Amygdala (tissue), 56 donors: ENCODE measurements around the gene MYCN.

ENCODE experiments used
- DNase-seq, 56 donors: peaks; one replicate each; lab custom pipeline; 2025; lab: John Stamatoyannopoulos, UW

The MYCN gene

DNA sequence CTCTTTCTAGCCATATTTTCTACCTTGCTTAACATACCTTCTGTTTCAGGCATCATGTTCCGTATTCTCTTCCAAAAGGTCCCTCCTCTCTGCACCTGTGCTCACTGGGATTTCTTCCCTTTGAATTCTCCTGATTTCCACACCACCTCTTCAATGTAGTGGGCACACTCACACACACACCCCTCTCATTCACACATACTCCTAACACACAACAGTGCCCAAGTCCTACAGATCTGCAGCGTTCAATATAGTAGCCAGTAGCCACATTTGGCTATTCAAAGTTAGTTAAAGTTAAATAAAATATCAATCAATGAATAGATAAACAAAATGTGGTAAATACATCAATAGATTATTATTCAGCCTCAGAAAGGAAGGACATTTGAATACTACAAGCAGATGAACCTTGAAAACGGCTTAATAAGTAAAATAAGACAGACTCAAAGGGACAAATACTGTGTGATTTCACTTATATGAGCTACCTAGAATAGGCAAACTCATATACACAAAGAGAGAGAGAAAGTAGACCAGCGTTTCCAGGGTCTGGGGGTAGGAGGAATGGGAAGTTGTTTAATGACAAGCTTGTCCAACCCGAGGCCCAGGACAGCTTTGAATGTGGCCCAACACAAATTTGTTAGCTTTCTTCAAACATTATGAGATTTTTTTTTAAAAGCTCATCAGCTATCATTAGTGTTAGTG is 34.4 kb downstream of the MYCN start:
- no peak for DNase-seq

DNA sequence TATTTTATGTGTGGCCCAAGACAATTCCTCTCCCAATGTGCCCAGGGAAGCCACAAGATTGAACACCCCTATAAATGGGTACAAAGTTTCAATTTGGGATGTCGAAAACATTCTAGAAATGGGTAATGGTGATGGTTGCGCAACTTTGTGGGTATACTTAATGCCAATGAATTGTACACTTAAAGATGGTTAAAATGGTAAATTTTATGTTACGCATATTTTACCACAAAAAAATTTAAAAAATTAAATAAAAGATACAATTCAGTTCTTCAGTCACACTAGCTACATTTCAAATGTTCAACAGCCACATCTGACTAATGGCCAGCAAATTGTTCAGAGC is 34.9 kb downstream of the MYCN start:
- DNase-seq, result no peak

DNA sequence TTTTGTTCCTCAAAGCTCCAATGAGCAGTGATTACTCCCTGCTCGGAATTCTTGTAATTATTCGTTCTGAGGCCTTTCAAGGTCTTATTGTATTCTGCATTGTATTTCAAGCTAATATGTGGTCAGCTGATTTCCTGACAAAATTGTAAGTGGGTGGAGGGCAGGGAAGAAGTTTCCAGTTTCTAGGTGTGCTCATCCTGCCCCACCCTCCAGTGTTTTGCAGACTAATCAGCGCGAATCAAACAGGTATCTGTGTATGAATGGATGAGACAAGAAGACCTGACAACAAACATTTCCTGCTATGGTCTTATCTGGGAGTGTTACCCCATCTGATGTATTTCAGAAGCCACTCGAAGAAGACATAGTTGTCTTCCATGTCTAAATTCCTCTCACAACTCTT is 35.3 kb downstream of the MYCN start:
- no peak for DNase-seq

DNA sequence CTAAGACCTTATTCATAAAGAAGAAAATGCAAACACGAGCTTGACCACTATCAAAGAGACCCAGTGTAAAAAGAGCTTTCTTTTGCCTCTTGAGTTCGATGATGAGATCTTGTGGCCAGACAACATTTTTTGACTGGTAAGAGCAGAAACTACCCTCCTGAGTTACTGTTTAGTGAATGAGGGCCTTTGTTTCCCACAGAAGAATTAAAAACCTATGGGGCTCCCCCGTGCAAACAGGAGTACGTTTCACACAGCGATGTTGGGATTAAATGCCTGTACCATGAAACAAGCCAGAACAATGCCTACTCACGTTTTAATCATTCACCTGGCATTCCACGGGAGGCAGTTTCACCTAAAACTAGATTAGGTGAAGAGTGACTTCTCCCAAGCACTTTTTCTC is 36.0 kb downstream of the MYCN start:
- no peak for DNase-seq

DNA sequence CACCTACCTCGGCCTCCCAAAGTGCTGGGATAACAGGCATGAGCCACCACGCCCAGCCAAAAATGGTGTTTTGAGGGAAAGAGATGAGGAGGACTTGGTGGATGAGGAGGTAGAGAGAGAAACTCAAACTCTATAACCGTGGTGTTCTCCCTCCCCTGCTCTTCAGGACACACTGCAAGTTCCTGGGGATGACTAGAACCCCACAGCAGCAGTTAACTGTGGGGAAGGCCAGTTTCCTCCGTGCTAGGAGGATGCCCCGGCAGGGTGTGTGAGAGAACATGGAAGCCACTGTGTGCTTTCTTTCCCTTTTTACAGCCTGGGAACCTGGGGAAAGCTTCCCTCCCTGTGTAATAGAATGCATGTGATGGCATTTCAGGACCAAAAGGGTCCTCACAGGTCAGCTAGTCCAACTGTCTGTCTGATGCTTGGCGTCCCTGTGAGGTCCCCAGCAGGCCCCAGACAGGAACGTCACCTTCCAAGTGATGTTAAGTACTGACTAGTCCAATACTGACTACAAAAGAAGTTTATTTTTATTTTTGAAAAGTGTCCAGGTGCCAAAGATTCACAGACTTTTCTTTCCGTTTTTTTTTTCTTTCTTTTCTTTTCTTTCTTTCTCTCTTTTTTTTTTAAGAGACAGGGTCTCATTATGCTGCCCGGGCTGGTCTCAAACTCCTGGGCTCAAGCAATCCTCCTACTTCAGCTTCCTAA is 38.9 kb downstream of the MYCN start:
- DNase-seq, result no peak

DNA sequence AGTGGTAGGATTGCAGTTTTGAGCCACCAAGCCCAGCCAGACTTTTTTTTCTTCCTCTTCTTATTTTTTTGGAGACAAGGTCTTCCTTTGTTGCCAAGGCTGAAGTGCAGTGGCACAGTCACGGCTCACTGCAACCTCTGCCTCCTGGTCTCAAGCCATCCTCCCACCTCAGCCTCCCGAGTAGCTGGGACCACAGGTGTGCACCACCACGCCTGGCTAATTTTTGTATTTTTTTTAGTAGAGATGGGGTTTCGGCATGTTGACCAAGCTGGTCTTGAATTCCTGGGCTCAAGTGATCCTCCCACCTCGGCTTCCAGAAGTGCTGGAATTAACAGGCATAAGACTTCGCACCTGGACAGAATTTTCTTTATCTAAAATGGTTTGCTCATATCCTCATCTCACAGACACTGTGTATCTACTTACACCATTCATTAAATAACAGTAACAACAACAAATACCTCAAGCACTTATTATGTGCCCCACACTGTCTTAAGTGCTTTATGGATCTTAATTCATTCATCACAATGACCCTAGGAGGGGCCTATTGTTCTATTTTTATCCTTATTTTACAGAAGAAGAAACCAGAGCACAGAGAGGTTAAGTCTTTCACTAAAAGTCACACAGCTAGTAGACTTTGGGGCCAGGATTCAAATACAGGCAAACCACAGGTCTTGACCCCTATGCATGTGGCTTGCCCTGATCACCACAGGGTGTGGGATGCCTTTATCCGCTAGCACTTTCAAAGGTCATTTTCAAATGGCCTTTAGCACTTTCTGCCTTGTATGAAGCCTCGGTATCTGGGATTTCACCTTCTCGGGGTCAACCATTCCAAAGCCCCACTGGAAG is 39.6 kb downstream of the MYCN start:
- DNase-seq, result no peak

DNA sequence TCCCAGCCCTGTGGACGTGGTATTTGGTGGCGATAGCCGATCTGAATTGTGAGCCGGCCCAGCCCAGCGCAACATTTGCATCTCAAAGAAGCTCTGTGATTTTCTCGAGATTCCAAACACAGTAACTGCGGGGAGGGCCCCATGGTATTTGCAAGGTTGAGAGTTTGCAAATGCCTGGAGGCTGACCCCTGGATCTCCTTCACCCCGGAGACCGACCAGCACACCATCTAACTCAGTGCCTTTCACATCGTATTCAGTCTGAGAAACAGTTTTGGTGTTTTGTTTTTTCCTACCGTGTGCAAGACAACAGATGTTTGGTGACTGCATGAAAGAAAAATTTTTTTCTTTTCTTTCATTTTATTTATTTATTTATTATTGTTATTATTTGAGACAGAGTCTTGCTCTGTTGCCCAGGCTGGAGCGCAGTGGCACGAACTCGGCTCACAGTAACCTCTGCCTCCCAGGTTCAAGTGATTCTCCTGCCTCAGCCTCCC is 40.3 kb downstream of the MYCN start:
- no peak for DNase-seq

DNA sequence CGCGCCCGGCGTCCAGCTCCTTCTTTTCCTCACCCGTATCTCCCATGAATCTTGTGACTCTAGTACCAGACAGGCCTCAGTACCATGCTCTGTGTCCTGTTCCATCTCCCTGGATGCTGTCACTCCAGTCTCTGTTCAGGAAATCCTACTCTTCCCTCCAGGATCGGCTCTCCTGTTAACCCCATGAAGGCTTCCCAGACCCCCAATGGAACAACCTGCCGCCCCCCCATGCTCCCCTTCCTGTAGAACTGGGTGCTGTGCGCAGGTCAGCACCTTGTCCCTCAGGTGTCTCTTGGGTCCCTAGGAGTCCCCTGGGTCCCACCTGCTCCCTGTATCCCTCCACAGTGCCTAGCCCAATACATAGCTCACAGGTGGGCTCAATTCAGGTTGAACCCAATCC is 41.3 kb downstream of the MYCN start:
- no peak for DNase-seq

DNA sequence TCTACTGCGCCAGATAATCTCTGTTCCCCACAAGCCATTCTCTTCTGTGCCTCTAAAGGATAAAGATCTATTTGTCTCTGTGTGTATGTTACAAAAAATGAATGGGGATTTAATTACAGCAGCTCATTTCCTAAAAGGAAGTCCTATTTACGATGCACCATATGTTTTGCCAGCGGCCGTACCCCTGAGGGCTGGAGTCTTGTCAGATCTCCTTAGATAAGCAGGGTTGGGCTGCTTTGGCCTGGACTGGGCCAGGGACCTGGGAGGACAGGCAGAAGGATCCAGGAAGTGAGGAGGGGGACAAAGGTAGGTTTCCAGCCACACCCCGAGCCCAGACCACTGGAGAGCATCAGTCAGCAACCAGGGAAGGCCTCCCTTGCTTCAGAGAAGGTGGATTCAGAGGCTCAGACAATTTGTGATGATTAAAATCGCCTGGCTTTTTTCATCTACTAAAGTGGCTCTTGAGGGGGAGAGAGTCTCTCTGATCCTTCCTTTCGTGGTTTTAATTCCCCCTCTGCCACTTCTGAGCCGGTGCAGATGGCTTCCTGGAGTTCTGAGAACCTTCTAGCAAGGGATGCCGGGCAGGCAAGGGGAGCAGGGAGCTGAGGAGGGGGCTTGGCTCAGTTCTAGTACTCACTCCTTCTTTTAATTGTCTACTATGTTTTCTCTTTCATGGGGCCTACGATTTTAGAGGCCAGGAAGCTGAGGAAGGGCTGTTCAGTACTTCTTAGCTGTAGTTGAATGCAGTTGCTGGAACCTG is 42.1 kb downstream of the MYCN start:
- DNase-seq, result no peak

DNA sequence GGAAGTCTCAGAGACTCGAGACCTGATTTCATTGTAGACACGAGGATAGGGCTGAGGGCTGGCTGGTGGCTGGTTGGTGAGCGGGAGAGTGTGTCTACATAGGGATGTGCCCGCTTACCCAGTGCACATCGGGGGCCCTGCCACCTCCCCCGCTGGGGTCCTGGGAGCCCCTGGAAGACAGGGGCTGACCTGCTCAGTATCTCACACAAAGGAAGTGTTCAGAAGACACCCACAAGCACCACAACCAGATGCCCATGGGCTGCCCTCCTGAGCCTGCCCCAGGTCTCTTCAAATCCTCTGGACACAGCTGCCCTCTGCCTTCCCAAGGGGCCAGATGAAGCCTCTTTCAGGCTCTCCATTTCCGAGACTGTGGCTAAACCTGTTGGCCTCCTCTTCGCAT is 43.1 kb downstream of the MYCN start:
- DNase-seq, result peak in 1 of 56 donors; percentile 25

DNA sequence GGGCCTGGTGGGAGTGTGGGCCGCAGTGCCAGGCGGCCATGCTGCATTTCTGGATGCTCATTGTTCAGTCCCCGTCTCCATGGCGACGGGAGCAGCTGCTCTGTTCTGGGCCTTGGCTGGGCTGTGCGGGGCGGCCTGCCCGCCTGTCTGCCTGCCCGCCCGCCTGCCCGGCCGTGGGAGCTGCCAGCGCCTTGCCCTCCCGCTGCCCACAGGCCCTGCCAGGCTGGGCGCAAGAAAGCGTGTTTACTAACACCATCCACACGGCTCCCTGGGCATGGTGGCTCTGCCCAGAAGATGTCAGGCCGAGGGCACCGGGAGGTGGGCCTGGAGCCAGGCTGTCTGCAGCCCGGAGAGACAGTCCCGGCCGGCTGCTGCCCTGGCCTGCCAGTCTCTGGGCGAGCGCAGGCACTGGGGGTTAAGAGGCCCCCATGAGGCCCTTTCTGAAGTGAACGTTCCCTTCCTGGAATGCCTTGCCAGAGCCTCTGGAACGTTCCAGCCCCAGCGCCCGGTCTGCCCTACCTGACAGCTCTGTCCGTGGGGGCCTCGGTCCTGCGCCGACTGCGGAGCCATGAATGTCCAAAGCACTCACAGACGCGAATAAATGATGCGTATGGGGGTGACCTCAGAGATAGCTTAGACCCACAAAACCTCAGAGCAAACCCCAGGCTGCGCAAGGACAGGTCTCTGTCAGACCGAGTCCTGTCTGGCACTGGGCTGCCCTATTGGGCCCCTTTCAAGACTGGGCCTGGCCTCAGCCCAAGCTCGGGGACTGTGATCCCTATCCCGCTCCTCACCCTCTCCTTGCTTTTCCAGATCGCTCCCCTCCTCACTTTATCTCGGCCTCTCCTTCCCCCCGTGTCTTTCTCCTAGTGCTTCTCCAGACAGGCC is 44.3 kb downstream of the MYCN start:
- DNase-seq, result peak in 55 of 56 donors; percentile 49 to 97 (median 86)

DNA sequence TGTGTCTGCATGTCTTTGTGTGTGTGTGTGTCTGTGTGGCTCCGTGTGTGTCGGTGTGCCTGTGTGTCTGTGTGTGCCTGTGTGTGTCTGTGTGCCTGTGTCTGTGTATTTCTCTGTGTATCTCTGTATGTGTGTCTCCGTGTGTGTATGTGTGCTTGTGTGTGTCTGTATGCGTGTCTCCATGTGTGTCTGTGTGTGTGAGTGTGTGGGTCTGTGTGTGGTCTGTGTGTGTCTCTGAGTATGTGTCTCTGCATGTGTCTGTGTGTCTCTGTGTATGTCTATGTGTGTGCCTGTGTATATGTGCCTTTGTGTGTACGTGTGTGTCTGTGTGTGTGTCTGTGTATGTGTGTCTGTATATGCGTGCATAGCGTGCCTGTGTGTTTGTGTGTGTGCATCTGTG is 45.2 kb downstream of the MYCN start:
- no peak for DNase-seq

DNA sequence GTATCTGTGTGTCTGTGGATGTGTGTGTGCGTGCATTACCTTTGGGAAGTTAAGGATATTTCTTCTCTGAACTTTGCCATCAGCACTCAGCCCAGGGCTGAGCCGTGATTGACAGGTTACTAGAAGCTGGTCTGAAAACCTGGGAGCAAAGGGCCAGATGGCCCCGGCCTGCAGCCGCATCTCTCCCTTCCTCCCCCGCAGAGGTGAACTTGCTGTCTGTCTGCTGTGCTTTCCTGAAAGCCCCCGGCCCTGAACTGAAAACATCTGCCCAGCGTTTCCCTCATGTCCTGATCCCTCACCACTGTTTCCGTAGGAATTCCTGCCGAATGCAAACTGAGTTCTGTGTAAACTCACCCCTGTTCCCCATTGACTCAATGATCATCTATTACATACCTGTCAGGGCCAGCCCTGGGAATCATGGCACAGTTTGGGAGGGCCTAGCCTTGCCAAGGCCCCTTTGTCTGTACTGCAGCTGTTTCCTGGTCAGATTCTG is 45.8 kb downstream of the MYCN start:
- no peak for DNase-seq

DNA sequence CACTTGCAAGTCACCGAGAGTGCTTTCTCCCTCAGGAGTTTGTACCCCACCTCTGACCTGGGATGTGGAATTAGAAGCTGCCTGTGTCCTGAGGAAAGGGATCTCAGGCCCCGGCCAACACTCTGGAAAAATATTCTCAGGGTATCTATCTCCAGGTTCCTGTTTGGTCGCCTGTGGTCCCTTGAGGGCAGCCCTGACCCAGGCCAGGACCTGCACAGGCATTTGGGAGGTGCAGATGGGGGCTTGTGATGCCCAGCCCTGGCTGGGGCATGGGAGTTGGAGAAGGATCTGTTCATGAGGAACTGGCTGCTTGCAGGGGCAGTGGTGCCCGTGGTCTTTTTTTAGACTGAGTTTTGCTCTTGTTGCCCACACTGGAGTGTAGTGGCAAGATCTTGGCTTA is 46.3 kb downstream of the MYCN start:
- DNase-seq, result no peak

DNA sequence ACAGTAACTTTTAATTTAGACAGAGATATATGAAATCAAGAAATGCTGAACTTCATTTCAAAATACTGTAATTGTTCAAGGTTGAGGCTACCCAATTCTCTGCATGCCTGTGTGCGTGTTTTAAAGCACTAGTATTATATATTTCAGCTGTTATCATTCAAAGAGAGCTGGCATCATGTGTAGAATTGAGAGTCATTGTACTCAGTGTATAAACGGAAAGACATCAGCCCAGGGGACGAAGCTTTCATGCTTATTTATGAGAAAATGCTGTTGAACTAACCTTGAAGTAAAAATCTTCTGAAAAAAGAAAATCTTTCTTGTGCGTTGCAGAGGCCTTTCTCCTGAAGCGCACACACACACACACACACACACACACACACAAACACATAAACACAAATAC is 48.4 kb downstream of the MYCN start:
- DNase-seq, result no peak

DNA sequence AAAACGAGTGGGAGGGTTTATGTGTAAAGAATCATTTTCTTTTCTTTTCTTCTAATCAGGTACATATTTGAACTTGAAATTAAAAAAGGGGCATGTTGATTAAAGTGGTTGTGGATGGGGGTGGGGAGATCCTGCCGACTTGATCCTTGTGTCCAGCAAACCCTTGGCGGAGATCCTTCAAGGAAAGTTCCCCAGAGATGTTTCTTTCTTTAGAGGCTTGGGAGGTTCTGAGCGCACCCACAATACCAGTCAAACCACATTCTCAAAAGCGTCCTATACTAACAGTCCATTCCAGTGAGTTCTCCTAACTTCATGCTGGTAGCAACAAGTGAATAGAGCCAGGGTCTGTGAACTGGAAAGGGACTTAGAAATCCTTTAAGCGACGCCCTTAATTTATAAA is 49.2 kb downstream of the MYCN start:
- no peak for DNase-seq

DNA sequence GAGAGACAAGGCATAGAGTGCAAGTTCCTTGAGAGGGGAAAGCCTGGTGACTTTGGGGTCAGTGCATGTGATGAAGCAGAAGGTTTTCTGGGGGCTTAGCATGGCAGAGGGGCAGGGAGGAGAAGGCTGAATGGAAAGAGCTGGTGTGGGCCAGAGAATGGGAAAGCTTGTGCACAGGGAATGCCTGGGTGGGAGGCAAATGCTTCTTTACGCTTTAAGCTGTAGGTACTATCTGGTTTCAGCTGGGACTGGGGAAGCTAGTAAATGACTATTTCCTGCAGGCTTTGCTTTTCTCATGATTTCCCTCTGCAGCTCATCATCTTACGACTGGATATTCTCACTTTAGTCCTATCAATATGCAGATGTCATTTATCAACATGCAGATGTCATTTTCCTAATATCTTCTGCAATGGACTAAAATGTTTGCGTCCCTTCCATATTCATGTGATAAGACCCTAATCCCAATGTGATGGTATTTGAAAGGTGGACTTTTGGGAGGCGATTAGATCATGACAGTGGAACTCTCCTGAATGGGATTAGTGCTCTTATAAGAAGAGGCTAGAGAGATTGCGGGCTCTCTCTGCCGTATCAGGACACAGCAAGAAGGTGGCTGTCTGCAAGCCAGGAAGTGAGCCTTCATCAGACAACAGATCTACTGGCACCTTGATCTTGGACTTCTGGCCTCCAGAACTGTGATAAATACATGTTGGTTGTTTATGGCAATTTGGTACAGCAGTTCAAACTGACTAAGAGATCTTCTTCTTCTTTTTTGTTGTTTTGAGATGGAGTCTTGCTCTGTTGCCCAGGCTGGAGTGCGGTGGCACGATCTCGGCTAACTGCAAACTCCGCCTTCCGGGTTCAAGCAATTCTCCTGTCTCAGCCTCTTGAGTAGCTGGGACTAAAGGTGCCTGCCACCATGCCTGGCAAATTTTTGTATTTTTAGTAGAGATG is 50.1 kb downstream of the MYCN start:
- no peak for DNase-seq

DNA sequence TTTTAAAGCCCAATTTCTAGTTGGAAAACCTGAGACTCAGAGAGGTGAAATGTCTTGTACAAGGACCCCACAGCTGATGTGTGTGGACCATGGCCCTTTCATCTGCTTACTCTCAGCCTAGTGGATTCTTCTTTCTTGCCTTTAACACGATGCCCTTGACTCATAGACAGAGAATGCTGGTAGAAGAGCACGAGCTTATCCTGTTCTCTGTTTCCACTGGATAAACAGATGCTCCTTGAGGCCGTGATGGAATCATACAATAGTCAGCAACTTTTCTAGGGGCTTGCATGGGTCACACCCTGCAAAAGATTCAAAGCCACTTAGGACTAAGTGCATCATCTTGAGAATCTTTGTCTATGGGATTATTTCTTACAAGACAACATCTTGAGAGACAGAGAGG is 50.9 kb downstream of the MYCN start:
- DNase-seq, result no peak
